ENCODE measurements around the gene ZNF175.

- no peak for TF ChIP-seq ZFX (IDR thresholded peaks at IDR 0.05; ENCODE audit: borderline replicate concordance)
- TF ChIP-seq, protein P1, sequence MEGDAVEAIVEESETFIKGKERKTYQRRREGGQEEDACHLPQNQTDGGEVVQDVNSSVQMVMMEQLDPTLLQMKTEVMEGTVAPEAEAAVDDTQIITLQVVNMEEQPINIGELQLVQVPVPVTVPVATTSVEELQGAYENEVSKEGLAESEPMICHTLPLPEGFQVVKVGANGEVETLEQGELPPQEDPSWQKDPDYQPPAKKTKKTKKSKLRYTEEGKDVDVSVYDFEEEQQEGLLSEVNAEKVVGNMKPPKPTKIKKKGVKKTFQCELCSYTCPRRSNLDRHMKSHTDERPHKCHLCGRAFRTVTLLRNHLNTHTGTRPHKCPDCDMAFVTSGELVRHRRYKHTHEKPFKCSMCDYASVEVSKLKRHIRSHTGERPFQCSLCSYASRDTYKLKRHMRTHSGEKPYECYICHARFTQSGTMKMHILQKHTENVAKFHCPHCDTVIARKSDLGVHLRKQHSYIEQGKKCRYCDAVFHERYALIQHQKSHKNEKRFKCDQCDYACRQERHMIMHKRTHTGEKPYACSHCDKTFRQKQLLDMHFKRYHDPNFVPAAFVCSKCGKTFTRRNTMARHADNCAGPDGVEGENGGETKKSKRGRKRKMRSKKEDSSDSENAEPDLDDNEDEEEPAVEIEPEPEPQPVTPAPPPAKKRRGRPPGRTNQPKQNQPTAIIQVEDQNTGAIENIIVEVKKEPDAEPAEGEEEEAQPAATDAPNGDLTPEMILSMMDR (IDR thresholded peaks at IDR 0.05), result no peak
These were observed 35.5 kb upstream of the ZNF175 start for GRCh38 chr19:51535535-51535934.
